GM23248 (cell line): ENCODE measurements around the gene GSC2.
"Not testable (repeated sequence)": the region's sequence is repeated elsewhere in the genome, so short reads cannot be mapped to it uniquely, and the experiment has no call there.

Source experiments
- EZH2 ChIP-seq: fragments of 200-600 bp; sonication (generic); IDR thresholded peaks from 2 replicates; pipeline ENCODE4 v1.6.1; 2018; ENCODE audit warnings: antibody characterized with exemption, mild to moderate bottlenecking; ENCODE audit not compliant: insufficient read depth, poor library complexity, severe bottlenecking
- EZH2phosphoT487 ChIP-seq: fragments of 200-600 bp; sonication (generic); IDR thresholded peaks from 2 replicates; pipeline ENCODE4 v1.6.1; 2018; ENCODE audit warnings: antibody characterized with exemption, moderate library complexity, mild to moderate bottlenecking, low read depth; ENCODE audit not compliant: insufficient read depth

GRCh38 chr22:19158649-19159048 is 8.6 kb upstream of the GSC2 start:
- TF ChIP-seq EZH2phosphoT487, EZH2: not testable (repeated sequence)
